ENCODE results near the gene STAMBP. TPM values are rescaled to one million over a fixed set of nuclear protein-coding genes. Genes with fewer than 3 reads are reported as not detected.
A peak's percentile ranks its signal among the peaks of the same experiment; 100 is the strongest.
"Not testable (repeated sequence)": the region's sequence is repeated elsewhere in the genome, so short reads cannot be mapped to it uniquely, and the experiment has no call there.

STAMBP gene
- polyA plus RNA-seq (2012; ENCODE audit: insufficient read depth, insufficient read length, low read depth) = 29.7 TPM

DNA sequence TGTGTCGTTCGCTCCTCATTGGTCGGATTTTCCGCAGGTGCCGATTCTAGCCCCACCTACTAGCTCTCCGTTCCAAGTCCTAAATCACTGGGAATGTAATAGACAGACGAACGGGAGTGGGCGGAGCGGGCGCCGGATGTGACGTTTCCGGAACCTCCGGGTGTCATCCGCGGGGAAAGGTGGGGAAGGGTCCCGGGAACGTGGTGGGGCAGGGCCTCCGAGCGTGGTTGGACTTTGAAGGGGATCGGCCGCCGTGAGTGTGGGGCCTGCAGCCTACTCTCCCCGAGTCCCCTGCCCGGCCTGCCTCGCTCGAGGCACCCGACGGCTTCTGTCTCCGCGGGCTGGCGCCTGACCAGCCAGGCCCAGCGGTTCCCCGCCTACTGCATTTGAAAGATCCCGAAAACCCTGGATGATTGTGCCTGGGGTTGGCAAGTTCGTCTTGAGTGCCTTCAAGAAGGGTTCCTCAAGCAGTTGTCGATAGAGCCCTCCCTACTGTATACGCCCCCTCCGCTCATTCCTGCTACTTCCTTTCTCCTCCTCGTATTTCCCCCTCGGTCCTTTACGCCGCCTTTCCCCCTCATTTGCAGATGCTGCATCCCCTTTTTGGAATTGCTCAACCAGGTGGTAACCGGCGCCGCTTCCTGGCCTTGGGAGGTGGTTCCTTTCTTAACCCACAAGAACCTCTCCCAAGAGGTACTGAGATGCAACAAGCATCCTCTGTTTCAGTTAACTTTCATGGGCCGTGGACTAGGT, at the start of gene STAMBP:
STAMBP (plus strand) TSS at position 144 of the 753 bp plus-strand sequence. CDS start 1,896 bp downstream, outside the sequence.
- H3K36me3 ChIP-seq = no peaks in the 10 kb centered on the region
- no peaks in the 10 kb centered on the region for H3K9me3 ChIP-seq
- H3K4me3 ChIP-seq (ENCODE audit: low read depth, low read length) = peak within 1 kb of the TSS; percentile 81
- no peaks in the 10 kb centered on the region for H3K4me1 ChIP-seq
- TF ChIP-seq, protein P1, sequence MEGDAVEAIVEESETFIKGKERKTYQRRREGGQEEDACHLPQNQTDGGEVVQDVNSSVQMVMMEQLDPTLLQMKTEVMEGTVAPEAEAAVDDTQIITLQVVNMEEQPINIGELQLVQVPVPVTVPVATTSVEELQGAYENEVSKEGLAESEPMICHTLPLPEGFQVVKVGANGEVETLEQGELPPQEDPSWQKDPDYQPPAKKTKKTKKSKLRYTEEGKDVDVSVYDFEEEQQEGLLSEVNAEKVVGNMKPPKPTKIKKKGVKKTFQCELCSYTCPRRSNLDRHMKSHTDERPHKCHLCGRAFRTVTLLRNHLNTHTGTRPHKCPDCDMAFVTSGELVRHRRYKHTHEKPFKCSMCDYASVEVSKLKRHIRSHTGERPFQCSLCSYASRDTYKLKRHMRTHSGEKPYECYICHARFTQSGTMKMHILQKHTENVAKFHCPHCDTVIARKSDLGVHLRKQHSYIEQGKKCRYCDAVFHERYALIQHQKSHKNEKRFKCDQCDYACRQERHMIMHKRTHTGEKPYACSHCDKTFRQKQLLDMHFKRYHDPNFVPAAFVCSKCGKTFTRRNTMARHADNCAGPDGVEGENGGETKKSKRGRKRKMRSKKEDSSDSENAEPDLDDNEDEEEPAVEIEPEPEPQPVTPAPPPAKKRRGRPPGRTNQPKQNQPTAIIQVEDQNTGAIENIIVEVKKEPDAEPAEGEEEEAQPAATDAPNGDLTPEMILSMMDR (IDR thresholded peaks at IDR 0.05; ENCODE audit: low read depth, low read length) = no peak
- peak; percentile 89 for DNase-seq
- no peaks in the 10 kb centered on the region; the same call in 1 of the 2 replicates for H3K27me3 ChIP-seq

GRCh38 chr2:73779467-73780236, 49.1 kb upstream of the STAMBP start, which contains the start of gene DUSP11:
Gene DUSP11 (minus strand): TSS chr2:73780103. CDS start chr2:73779974, 129 bp downstream.
- DNase-seq = peak; percentile 87
- Histone ChIP-seq H3K9me3 (no peaks in the 10 kb centered on the region), H3K27me3 (no peaks in the 10 kb centered on the region), H3K4me3 (ENCODE audit: low read depth, low read length) (peak within 1 kb of the TSS; percentile 87), H3K36me3 (peaks cover under 1% of the 10 kb centered on the region; the same call in 1 of the 2 replicates), H3K4me1 (no peaks in the 10 kb centered on the region)
- TF ChIP-seq, protein P1 (IDR thresholded peaks at IDR 0.05; ENCODE audit: low read depth, low read length) = peak; percentile 76

DNA sequence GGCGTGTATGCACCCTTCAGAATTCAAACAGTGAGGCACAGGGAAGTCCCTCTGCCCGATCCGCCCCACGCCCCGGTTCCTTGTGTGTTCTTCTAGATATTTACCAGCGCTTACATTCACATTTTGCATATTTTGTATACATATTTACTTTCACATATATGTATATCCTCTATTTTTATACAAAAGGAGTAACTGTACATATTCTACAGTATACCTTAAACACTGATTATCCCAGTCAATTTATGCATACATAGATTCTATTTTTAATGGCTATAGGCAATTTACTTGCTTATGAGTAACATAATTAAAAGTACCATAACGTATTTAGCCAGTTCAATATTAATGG, 48.6 kb upstream of the STAMBP start:
- peak overlapping the region; percentile 87; the same call in 1 of the 2 replicates for H3K4me3 ChIP-seq (ENCODE audit: low read depth, low read length)
- TF ChIP-seq, protein P1 (IDR thresholded peaks at IDR 0.05; ENCODE audit: low read depth, low read length) = no peak
- H3K9me3 ChIP-seq = no peaks in the 10 kb centered on the region
- no peaks in the 10 kb centered on the region for H3K27me3 ChIP-seq
- H3K4me1 ChIP-seq = no peaks in the 10 kb centered on the region
- no peaks in the 10 kb centered on the region for H3K36me3 ChIP-seq
- DNase-seq = no peak

DNA sequence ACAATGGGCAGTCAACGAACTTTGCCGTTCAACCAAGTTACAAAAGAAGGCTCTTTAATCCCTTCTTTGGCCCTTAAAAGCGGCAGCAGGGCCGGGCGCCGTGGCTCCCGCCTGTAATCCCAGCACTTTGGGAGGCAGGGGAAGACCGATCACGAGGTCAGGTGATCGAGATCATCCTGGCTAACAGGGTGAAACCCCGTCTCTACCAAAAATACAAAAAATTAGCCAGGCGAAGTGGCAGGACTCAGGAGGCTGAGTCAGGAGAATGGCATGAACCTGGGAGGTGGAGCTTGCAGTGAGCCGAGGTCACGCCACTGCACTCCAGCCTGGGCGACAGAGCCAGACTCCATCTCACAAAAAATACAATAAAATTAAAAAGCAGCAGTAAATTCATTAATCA, 45.4 kb upstream of the STAMBP start:
- not testable (repeated sequence) for H3K9me3 ChIP-seq; H3K4me1 ChIP-seq; H3K4me3 ChIP-seq (ENCODE audit: low read depth, low read length)

GRCh38 chr2:73783883-73784282, 44.9 kb upstream of the STAMBP start, which contains the start of gene C2orf78:
Gene C2orf78 (plus strand): TSS chr2:73784183. CDS start chr2:73784310, 127 bp downstream.
- not testable (repeated sequence) for H3K9me3 ChIP-seq; H3K4me3 ChIP-seq (ENCODE audit: low read depth, low read length); H3K27me3 ChIP-seq; H3K4me1 ChIP-seq; H3K36me3 ChIP-seq; DNase-seq

More for the DNA sequence above, 45.4 kb upstream of the STAMBP start:
- DNase-seq, H3K36me3 ChIP-seq, H3K27me3 ChIP-seq: not testable (repeated sequence)

- no peaks in the 10 kb centered on the region for H3K36me3 ChIP-seq
- no peaks in the 10 kb centered on the region for H3K9me3 ChIP-seq
- H3K27me3 ChIP-seq = no peaks in the 10 kb centered on the region
- H3K4me1 ChIP-seq = no peaks in the 10 kb centered on the region
- no peak overlapping the region for H3K4me3 ChIP-seq (ENCODE audit: low read depth, low read length)
- DNase-seq = no peak
- TF ChIP-seq, protein P1 (IDR thresholded peaks at IDR 0.05; ENCODE audit: low read depth, low read length) = no peak
Measured at GRCh38 chr2:73811878-73812277, 16.9 kb upstream of the STAMBP start.

Measured in BE2C (cell line).